ENCODE results near the gene GNB1.

DNA sequence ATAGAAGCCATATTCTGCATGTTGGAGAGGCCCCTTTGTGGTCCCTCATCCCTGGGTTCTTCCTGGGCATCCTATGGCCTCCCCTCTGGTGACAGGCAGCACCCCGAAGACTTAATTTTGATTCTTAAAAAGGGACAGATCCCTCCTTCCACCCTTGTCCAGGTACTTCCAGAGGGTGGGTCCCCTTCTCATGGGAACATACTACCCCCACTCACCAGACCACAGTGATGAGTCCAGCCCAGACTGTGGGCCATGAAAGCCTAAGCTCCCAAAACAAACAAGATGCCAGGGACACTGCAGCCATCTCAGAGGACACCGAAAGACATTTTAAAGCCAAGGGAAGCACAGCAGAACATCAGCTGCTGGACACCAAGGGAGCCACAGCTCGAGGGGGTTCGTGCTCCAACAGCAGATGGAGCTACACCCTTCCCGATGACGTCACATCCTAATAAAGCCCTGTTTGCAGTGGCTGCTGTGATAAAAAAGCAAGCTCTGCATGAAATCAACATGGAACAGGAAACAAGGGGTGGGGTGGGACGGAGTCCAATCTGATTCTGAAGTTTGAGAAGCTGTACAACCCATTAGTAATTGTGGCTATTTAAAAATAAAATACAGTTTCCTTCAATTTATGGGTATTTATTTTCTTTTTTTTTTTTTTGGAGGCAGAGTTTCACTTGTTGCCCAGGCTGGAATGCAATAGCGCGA, 32.4 kb downstream of the GNB1 start:
- TF ChIP-seq YY1 (IDR thresholded peaks at IDR 0.05; ENCODE audit: low read depth) (no peak), FOXM1 (IDR thresholded peaks at IDR 0.05; ENCODE audit: borderline replicate concordance, low read depth) (no peak), TAF1 (IDR thresholded peaks at IDR 0.05; ENCODE audit: low read depth) (no peak), EP300 (IDR thresholded peaks at IDR 0.05; ENCODE audit: borderline replicate concordance) (no peak), RAD21 (IDR thresholded peaks at IDR 0.05; ENCODE audit: low read depth) (no peak), CEBPB (IDR thresholded peaks at IDR 0.05) (no peak), NFIC (IDR thresholded peaks at IDR 0.05) (no peak), CREB1 (IDR thresholded peaks at IDR 0.05; ENCODE audit: low read depth) (no peak), TEAD4 (IDR thresholded peaks at IDR 0.05) (no peak)
- TF ChIP-seq, protein P1, sequence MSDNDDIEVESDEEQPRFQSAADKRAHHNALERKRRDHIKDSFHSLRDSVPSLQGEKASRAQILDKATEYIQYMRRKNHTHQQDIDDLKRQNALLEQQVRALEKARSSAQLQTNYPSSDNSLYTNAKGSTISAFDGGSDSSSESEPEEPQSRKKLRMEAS (IDR thresholded peaks at IDR 0.05): no peak
- TF ChIP-seq, protein P2, sequence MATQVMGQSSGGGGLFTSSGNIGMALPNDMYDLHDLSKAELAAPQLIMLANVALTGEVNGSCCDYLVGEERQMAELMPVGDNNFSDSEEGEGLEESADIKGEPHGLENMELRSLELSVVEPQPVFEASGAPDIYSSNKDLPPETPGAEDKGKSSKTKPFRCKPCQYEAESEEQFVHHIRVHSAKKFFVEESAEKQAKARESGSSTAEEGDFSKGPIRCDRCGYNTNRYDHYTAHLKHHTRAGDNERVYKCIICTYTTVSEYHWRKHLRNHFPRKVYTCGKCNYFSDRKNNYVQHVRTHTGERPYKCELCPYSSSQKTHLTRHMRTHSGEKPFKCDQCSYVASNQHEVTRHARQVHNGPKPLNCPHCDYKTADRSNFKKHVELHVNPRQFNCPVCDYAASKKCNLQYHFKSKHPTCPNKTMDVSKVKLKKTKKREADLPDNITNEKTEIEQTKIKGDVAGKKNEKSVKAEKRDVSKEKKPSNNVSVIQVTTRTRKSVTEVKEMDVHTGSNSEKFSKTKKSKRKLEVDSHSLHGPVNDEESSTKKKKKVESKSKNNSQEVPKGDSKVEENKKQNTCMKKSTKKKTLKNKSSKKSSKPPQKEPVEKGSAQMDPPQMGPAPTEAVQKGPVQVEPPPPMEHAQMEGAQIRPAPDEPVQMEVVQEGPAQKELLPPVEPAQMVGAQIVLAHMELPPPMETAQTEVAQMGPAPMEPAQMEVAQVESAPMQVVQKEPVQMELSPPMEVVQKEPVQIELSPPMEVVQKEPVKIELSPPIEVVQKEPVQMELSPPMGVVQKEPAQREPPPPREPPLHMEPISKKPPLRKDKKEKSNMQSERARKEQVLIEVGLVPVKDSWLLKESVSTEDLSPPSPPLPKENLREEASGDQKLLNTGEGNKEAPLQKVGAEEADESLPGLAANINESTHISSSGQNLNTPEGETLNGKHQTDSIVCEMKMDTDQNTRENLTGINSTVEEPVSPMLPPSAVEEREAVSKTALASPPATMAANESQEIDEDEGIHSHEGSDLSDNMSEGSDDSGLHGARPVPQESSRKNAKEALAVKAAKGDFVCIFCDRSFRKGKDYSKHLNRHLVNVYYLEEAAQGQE (IDR thresholded peaks at IDR 0.05; ENCODE audit: low read depth): no peak
